HG02588 (cell line): Measurements from ENCODE around the gene ANKFN1.
"Not testable (repeated sequence)": the region's sequence is repeated elsewhere in the genome, so short reads cannot be mapped to it uniquely, and the experiment has no call there.

Experiments used
- ATAC-seq: cut with Tn5 transposase; IDR thresholded peaks from one replicate; pipeline ENCODE4 v1.9.1; 2021; ENCODE audit warnings: mild to moderate bottlenecking, moderate library complexity; ENCODE audit not compliant: unreplicated experiment

The ANKFN1 gene

DNA sequence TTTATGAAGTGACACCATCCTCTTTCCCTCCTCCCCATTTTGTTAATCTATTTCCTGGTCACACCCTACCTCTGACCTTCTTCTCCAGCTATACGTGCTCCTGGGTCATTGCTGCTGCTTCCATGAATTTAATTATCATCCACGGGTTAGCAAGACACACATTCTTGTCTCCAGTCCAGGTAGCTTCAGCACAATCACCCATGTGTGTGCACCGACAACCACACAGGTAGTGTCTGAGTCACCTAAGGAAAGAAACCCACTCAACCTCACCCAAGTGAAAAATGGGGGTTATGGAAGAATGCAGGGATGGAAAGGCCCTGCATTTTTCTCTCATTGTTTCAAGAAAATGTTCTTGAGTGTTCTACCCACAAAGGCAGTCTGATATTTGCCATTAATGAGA is 135.5 kb downstream of the ANKFN1 start:
- ATAC-seq = not testable (repeated sequence)

DNA sequence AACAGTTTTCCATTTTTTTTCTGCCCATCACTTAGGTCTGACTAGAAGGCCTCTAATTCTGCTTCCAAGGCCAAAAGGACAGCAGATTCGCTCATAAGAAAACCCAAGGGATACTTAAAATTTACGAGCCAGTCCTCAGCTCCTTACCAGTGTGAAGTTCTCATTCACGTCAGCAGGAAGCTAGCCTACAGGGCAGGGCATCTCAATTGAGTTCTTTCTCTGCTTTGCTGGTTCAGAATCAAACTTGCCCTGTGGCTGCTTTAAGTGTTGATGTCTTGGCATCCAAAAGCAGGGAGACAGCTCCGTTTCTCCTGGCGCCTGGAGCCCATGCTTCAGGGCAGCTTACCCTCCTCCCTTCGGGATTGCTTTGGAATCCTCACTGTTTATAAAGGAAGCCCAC is 136.0 kb downstream of the ANKFN1 start:
- ATAC-seq = no peak

DNA sequence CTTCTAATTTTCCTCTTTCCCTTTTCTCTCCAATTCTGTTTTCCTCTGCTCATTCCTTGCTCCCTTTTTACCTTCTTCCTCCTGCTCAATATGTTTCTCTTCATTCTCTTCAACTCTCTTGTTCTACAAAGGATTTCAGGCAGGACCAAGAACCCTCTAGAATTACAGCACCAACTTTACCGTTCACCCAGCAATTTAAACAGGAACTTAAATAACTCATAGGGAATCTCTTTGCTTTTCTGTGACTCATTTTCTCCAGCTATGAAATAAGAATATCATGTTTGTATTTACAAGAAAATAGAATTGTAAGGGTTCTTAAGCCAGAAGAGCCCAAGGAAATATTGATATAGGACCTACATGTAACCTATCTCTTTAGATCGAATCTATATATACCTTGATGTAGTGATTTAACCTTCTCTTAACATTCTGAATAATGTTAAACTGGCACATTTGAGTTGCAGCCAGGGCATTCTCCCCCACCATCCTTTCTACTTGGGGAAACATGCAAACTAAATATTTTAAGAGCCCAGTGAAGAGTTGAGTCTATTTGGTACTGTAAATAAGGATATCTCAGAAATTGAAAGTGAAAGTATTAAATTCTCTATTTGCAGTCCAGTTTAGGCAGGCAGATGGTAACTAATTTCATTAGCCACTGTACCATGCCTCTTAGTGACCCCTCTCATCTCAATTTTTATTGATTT is 137.0 kb downstream of the ANKFN1 start:
- ATAC-seq = no peak

DNA sequence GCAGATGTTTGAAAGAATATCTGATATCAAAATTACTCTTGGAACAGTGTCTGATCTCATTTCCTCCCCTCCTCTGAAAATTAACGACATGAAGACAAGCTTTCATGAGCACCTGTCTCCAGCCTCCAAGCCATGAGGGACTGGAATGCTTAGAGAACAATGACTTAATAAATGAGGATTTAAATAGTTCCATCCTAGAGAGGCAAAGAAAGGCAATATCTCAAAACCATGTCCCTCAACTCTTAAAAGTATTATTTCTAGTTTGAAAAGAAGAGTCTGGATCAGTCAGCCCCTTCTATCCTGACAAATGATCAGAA is 137.5 kb downstream of the ANKFN1 start:
- ATAC-seq = no peak

DNA sequence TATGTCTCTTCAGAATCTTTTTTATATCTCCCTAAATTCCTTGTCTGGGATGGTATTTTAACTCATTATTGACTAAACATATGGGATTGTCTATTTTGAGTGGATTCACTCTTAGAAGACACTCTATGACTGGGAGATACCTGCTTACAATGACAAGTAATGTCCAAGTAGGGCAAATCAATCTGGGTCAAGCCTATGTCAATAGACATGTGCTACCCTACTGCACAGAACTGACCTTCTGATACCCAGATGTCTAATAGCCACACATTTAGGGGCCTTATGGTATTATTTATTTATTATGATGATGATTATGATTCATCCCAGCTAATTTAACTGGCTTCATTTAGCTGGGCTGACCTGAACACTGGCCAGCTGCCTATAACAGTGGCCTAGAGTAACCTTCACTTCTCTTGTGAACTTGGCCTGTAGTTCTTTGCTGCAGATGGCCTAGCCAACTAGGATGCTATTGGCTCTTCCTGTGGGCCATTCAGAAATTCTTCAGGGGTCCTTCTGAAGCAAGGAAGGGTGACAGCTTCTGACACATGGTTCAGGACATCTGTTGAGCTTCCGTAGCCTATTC is 138.0 kb downstream of the ANKFN1 start:
- no peak for ATAC-seq

DNA sequence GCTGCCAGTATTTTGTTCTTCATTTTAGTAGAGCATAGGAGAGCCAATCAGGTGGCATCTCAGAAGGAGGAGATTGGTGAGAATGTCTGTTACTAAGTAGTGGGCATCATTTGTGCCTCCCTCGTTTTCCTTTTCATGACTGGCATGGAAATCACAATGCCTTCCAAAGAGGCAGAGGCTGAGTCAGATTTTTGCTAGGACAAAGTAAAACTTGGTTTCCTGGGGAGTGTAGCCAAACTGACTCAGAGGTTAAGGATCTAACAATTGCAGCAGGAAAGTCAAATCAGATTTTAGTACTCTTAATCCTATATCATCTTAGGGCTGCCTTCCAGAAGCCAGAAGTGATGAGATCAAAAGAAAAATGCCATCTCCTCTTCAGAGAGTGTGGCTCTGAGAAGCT is 138.7 kb downstream of the ANKFN1 start:
- ATAC-seq = no peak

DNA sequence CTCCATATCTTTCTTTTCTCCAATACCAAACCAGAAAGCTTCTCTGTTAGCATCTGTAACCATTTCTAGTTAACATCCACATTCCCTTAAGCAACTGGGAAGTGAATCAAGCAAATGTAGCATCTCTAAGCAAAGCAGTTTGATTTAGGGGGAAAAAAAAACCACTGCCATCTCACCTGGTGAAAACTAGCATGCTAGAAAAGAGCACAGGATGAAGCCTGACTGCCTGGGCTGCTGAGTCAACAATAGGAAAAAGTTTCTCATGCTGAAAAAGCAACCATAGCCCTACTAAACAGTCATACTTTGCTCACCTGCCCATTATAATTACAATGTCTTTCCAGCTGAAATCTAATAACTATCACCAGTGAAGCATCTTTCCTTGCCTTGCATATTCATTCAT is 139.3 kb downstream of the ANKFN1 start:
- ATAC-seq = no peak

DNA sequence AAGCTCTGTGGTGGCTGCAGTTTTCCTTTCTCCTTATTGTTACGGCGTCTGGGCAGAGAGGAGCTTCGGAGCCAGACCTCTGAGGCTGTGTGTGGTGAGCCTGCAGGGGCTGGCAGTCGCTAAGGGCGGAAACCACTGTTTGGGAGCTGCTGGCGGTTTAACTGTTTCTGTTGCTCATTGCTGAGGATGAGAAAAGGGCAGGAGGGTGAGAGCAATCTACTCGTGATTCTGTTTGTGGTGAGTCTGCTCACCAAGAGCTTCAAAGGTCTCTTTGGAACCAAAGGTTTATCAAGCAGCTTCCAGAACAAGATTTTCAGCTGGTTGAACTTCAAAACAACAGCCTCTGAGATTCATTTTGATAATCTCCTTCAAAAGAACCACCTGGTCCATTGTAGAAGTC is 143.9 kb downstream of the ANKFN1 start:
- no peak for ATAC-seq

DNA sequence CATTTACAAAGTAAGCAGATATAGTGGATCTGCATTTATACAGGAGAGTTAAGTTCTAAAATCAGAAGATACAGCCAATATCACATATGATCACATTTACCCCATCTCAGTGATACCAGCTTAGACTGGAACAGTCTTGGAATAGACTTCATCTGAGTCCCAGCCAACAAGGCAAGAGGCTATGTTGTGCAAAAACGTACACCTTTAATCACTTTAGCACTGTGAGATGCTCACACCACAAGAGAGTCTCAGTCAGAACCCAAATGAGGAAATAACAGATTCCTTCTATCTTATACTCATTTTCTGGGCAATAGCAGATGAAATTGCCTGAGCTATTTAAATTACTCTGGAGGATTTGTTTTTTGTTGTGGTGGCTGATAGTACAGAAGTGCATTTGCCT is 145.6 kb downstream of the ANKFN1 start:
- no peak for ATAC-seq

DNA sequence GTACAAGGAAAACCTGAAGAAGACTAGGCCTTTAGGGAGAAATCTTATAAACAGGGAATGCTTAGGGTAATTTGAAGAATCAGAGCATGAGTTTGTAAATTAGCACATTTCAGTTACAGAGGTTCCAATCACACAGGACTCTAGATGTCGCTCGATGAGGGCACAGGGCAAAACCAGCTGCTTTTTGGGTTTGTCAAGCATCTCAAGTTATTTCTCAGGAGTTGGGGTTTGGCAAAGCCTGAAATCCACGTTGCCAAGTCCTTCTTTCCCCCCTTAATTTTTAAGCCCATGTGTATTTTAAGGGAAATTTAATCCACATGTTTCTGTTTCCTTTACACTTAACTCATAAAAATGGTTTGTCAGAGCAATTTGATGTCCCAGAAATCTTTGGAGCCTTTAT is 146.9 kb downstream of the ANKFN1 start:
- ATAC-seq = no peak

DNA sequence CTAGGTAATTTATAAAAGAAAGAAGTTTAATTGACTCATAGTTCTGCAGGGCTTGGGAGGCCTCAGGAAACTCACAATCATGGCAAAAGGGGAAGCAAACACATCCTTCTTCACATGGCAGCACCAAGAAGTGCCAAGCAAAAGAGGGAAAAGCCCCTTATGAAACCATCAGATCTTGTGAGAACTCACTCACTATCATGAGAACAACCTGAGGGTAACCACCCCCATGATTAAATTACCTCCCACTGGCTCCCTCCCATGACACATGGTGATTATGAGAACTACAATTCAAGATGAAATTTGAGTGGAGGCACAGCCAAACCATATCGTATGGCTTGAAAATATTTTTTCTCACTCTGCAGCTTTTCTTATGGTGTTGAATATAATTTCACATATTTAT is 151.7 kb downstream of the ANKFN1 start:
- no peak for ATAC-seq

DNA sequence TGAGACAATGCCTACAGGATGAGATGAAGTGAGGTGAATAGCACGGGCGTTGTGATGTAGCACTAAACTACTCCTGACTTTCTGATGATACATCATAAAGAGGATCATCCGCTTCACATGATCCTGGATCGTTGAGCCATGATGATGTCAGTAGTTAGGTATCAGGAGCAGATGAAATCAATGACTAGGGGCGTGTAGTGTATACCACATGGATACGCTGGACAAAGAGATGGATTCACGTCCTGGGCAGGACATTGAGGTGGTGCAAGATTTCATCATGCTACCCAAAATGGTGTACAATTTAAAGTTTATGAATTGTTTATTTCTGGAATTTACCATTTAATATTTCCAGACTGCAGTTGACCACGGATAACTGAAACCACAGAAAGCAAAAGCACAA is 156.6 kb downstream of the ANKFN1 start:
- no peak for ATAC-seq

DNA sequence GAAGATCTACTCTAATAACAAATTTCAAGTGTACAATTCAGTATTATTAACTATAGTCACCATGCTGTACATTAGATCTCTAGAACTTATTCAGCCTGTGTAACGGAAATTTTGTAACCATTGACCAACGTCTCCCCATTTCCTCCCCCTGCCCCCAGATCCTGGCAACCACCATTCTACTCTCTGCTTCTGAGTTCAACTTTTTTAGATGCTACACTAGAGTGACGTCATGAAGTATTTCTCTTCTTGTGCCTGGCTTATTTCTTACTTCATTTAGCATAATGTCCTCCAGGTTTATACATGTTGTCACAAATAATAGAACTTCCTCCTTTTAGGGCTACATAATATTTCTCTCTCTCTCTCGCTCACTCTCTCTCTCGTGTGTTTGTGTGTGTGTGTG is 157.5 kb downstream of the ANKFN1 start:
- ATAC-seq = no peak

DNA sequence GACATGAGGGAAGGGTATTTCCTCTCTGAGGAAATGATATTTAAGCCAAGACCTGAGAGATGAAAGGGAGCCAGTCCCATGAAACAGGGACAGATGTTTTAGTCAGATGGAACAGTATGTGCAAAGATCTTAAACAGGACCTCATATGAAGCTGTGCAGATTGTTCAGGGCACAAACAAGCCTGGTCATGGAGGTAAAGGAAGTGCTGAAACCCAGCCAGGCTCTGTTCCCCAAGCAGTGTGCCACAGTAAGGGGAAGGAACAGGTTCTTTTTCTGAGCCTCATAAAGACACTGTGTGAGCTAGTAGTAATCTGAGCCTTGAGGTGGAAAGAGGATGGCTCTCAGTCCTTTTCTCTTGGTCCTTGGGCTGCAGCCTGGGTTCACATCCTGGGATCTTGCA is 159.9 kb downstream of the ANKFN1 start:
- ATAC-seq = no peak

DNA sequence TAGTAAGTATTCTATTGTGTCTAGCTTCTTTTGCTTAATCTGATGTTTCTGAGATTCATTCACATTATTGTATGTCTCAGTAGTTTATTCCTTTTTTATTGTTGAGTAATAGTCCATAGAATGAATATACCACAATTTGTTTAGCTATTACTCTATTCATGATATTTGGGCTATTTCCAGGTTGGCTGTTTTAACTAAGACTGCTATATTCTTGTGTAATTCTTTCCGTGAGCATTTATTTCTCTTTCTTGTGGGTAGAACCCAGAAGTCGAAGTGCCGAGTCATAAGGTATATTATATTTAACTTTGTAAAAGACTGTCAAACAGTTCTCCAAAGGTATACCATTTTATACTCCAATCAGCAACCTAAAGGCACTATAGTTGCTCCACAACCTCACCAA is 160.8 kb downstream of the ANKFN1 start:
- ATAC-seq = no peak

DNA sequence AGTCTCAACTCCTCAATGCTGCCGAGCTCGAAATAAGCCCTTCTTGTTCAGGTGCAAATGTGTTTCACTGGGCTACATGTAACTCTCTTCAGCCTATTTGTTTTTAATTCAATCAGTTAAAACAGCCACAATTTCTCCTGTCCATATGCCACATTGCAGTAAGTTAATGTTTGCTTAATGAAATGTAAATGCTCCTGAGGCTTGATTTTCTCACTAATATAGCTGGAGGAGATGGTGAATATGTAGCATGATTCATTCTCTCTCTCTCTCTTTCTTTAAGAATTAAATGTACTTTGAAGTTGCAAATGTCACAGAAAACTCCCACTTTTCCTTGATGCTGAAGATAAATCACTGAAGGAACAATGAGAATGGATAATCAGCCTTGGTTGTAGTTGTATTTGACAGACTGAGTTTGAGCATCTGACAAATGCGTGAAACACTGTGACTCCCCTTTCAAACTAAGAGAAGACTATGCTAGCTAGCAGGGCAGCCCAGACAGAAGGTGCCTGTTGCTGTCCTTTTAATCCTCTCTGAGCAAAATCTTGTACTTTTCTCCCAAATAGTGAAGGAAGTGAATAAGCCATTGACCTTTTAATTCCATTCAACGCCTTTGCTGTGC is 161.8 kb downstream of the ANKFN1 start:
- no peak for ATAC-seq

DNA sequence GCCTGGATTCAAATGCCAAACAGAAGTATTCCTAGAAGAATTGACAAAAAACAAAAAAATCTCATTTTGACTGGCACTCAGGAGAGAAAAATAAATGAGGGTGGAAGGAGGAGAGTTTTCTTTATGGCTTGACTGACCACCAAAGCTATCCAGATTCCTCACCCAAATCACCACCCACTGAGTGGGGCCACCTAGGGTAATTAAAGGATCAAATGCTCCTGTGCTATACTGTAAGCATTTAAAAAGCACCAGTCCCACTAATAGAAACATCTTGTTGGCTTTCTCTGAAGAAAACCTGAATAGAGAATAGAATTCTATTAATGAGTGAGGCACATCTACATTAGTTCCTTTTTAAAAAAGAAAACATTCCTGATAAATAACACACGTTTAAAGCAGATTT is 163.3 kb downstream of the ANKFN1 start:
- ATAC-seq = no peak

DNA sequence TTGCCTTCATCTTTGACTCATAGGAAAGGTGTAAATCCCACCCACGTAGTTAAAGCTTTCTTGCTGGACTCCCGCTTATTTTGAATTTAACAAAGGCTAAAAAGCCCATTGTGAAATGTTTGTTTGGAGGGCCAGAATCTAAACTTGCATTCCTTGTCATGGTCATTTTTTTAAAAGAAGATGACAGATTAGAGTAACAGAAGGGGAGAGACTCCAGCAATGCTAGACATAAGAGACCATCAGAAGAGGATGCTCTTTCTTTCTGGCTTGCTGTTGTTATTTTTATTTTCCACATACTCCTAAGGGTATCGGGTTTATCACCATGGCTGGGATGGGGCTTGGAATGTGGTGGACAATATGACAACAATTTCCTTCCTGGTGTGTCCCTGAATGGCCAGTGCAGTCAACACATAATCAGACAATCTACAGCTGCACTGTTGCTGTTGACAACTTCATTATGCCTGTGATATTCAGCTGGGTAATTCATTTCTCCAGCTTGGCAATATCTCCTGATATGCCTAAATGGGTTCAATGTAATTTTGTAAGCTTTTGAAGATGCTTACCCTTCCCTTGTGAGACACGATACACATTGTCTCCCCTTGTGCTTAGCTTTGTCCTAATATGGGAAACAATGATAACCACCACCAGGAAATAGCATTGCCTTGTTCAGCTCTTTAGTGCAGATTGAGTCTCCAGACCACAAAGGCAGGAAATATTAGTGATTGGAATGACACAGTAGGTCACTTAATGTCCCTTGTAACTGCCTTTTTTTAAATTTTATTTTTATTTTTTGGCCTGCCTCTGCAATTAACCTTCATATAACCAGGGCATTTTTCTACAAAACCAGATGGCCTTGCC is 164.3 kb downstream of the ANKFN1 start:
- no peak for ATAC-seq

DNA sequence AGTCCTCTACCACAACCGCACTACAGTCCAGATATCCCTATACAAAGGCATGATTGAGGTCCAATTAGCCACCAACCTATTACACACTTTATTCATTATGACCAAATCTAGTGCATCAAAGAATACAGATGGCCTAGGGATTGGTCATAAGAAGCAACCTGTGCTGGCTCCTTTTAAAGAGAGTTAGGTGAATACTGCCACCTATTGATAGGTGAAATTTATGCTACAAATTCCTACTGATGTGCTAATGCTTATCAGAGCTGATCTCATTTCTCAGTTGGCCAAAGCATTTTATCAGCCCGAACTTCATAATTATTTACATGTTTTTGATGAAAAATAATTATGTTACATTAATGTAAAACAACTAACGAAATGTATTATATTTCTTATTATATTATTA is 166.3 kb downstream of the ANKFN1 start:
- ATAC-seq = no peak

DNA sequence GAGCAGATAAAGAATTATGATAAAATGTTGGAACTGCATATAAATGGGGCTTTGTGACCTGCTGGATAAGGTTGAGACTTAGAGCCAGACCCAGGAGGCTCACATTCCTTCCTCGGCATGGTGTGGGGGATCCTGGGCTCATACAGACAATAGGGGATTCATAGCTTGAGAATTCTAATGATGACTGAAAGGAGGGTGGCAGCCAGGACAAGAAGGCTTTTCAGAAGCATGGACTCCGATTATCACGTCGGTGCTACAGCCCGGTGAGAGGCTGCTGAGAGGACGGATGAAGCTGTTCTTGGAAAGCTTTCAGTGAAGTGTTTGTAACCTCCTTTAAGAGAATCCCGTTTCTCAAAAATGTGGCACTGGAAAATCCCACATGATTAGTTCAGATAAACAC is 167.2 kb downstream of the ANKFN1 start:
- ATAC-seq = no peak

DNA sequence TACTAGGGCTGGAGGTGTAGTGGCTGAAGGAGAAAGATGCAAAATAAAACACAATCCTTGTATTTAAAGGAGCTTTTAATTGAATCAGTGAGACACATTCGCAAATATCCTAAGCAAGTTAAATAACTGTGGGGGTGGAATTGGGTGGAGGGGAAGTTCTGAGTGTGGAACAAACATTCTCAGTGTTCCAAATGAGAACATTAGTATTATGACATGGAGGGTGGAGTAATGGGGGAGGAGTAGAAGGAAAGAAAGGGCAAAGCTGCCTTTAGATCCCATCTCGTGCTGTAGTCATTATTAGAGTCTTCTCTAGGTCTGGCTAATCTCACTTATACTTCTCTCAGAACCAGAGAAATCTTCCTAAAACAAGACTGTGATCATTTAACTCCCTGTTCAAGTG is 169.7 kb downstream of the ANKFN1 start:
- ATAC-seq = no peak

DNA sequence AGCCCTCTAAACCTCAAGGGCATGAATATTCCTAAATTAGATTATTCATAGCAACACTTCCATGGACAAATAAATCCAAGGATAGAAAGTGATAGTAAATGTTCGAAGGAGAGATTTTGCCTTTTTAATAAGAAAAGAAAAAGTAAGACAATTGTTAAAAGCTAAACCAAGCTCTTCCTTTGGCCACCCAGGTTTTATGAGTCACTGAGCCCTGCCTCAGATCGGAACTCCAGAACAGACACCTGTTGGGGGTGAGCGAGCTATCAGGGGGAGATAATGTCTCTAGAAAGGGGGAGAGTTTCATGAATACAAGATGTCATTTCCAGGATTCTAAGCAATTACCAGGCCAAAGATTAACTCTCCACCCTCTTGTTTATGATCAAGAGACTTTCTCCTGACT is 171.4 kb downstream of the ANKFN1 start:
- no peak for ATAC-seq
